Measurements from ENCODE around the gene FPR1. TPM values are rescaled to one million over a fixed set of nuclear protein-coding genes. Genes with fewer than 3 reads are reported as not detected.

Gene FPR1
- total and polyA plus RNA-seq, 2 of the 8 experiments (the other 6 are each of a cell fraction or from before 2014, with no cell fraction given): 0.11 TPM; not detected in 1

GRCh38 chr19:51800473-51801244 is 49.0 kb upstream of the FPR1 start (continued):
- no peak for TF ChIP-seq ATF2 (IDR thresholded peaks at IDR 0.05; ENCODE audit: low read length)
- TF ChIP-seq JUN (IDR thresholded peaks at IDR 0.05; ENCODE audit: low read depth, low read length): no peak
